ENCODE measurements around the gene DZIP1.
"Not testable (repeated sequence)": the region's sequence is repeated elsewhere in the genome, so short reads cannot be mapped to it uniquely, and the experiment has no call there.

The DZIP1 gene

DNA sequence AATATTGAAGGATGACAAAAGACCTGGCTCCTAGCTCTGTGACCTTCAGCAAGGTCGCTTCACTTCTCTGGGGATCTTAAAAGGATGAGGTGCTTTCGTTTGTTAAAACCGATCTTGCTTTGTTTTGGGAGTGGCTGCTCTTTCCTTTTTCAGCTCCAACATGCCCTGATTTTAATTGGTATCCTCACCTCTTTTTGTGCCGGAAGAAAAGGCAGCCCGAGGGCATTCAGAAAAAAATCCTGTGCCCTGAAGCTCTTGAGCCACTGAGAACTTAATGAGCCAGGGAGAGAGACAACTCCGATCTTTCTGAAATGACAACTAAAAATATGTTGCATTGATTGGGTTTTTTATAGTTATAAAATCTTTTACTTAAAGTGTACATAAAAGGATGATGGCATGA is 72.6 kb downstream of the DZIP1 start:
- Histone ChIP-seq H3K36me3 (ENCODE audit: control insufficient read depth, insufficient read depth, low read length) (no peaks in the 10 kb centered on the region), H3K27me3 (ENCODE audit: control insufficient read depth, insufficient read depth, low read length) (no peaks in the 10 kb centered on the region), H3K27ac (ENCODE audit: low read length) (no peak overlapping the region), H3K4me1 (ENCODE audit: control insufficient read depth, insufficient read depth, low read length) (no peaks in the 10 kb centered on the region), H3K4me3 (ENCODE audit: low read length) (no peak overlapping the region), H3K9me3 (ENCODE audit: control insufficient read depth, insufficient read depth, low read length) (no peaks in the 10 kb centered on the region)
- no CpG with 5 or more reads among the region's 6 CpGs for WGBS (ENCODE audit: insufficient coverage, insufficient read length)
- DNase-seq (ENCODE audit: low read depth, low spot score) = no peak

GRCh38 chr13:95570016-95570415 is 74.5 kb downstream of the DZIP1 start:
- no CpG with 5 or more reads among the region's 5 CpGs for WGBS (ENCODE audit: insufficient coverage, insufficient read length)
- no peak for DNase-seq (ENCODE audit: low read depth, low spot score)
- H3K4me1 ChIP-seq (ENCODE audit: control insufficient read depth, insufficient read depth, low read length) = no peaks in the 10 kb centered on the region
- no peak overlapping the region for H3K27ac ChIP-seq (ENCODE audit: low read length)
- H3K9me3 ChIP-seq (ENCODE audit: control insufficient read depth, insufficient read depth, low read length) = no peaks in the 10 kb centered on the region
- no peak overlapping the region for H3K4me3 ChIP-seq (ENCODE audit: low read length)
- no peaks in the 10 kb centered on the region for H3K36me3 ChIP-seq (ENCODE audit: control insufficient read depth, insufficient read depth, low read length)
- no peaks in the 10 kb centered on the region for H3K27me3 ChIP-seq (ENCODE audit: control insufficient read depth, insufficient read depth, low read length)

- no peaks in the 10 kb centered on the region for H3K27me3 ChIP-seq (ENCODE audit: control insufficient read depth, insufficient read depth, low read length)
- no peak overlapping the region for H3K4me3 ChIP-seq (ENCODE audit: low read length)
- no peak overlapping the region for H3K27ac ChIP-seq (ENCODE audit: low read length)
- H3K9me3 ChIP-seq (ENCODE audit: control insufficient read depth, insufficient read depth, low read length) = no peaks in the 10 kb centered on the region
- WGBS (ENCODE audit: insufficient coverage, insufficient read length) = no CpG with 5 or more reads among the region's 2 CpGs
- no peak for DNase-seq (ENCODE audit: low read depth, low spot score)
- H3K36me3 ChIP-seq (ENCODE audit: control insufficient read depth, insufficient read depth, low read length) = no peaks in the 10 kb centered on the region
- H3K4me1 ChIP-seq (ENCODE audit: control insufficient read depth, insufficient read depth, low read length) = no peaks in the 10 kb centered on the region
Observed at GRCh38 chr13:95568131-95568530, 76.4 kb downstream of the DZIP1 start.

DNA sequence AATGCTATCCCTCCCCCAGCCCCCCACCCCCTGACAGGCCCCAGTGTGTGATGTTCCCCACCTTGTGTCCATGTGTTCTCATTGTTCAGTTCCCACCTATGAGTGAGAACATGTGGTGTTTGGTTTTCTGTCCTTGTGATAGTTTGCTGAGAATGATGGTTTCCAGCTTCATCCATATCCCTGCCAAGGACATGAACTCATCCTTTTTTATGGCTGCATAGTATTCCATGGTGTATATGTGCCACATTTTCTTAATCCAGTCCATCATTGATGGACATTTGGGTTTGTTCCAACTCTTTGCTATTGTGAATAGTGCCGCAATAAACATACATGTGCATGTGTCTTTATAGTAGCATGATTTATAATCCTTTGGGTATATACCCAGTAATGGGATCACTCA is 78.7 kb downstream of the DZIP1 start:
- not testable (repeated sequence) for H3K27me3 ChIP-seq (ENCODE audit: control insufficient read depth, insufficient read depth, low read length); H3K27ac ChIP-seq (ENCODE audit: low read length); H3K36me3 ChIP-seq (ENCODE audit: control insufficient read depth, insufficient read depth, low read length); H3K4me1 ChIP-seq (ENCODE audit: control insufficient read depth, insufficient read depth, low read length); H3K9me3 ChIP-seq (ENCODE audit: control insufficient read depth, insufficient read depth, low read length); DNase-seq (ENCODE audit: low read depth, low spot score); H3K4me3 ChIP-seq (ENCODE audit: low read length)
- WGBS (ENCODE audit: insufficient coverage, insufficient read length) = no CpG with 5 or more reads among the region's 1 CpG

GRCh38 chr13:95564733-95565291 is 79.7 kb downstream of the DZIP1 start:
- no peaks in the 10 kb centered on the region for H3K27me3 ChIP-seq (ENCODE audit: control insufficient read depth, insufficient read depth, low read length)
- no CpG with 5 or more reads among the region's 5 CpGs for WGBS (ENCODE audit: insufficient coverage, insufficient read length)
- DNase-seq (ENCODE audit: low read depth, low spot score) = no peak

GRCh38 chr13:95564091-95564490 is 80.4 kb downstream of the DZIP1 start:
- WGBS (ENCODE audit: insufficient coverage, insufficient read length) = no CpG with 5 or more reads among the region's 3 CpGs
- Histone ChIP-seq H3K4me1 (ENCODE audit: control insufficient read depth, insufficient read depth, low read length) (no peaks in the 10 kb centered on the region), H3K27me3 (ENCODE audit: control insufficient read depth, insufficient read depth, low read length) (no peaks in the 10 kb centered on the region), H3K4me3 (ENCODE audit: low read length) (no peak overlapping the region), H3K27ac (ENCODE audit: low read length) (no peak overlapping the region), H3K36me3 (ENCODE audit: control insufficient read depth, insufficient read depth, low read length) (no peaks in the 10 kb centered on the region), H3K9me3 (ENCODE audit: control insufficient read depth, insufficient read depth, low read length) (no peaks in the 10 kb centered on the region)
- DNase-seq (ENCODE audit: low read depth, low spot score) = no peak

More at GRCh38 chr13:95564733-95565291, 79.7 kb downstream of the DZIP1 start:
- Histone ChIP-seq H3K4me1 (ENCODE audit: control insufficient read depth, insufficient read depth, low read length) (no peaks in the 10 kb centered on the region), H3K27ac (ENCODE audit: low read length) (no peak overlapping the region), H3K9me3 (ENCODE audit: control insufficient read depth, insufficient read depth, low read length) (no peaks in the 10 kb centered on the region), H3K36me3 (ENCODE audit: control insufficient read depth, insufficient read depth, low read length) (no peaks in the 10 kb centered on the region), H3K4me3 (ENCODE audit: low read length) (no peak overlapping the region)

DNA sequence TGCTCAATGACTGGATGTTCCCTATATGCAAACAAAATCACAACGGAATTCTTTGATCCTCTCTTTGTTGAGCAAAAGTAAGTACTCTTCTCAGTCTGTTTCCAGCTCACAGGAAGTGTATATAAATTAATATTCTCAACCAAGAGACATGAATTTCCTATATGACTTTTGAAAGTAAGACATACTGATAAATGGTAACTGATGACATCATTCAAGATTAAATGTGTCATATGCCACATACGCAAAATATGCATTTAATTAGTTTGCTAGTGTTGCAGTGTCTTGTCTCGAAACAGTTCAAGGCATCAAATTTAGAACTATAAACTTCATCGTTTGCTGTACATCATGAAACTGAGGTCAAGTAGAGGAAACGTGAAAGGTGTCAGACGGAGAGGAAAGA is 84.1 kb downstream of the DZIP1 start:
- no peak for DNase-seq (ENCODE audit: low read depth, low spot score)
- no peak overlapping the region for H3K27ac ChIP-seq (ENCODE audit: low read length)

DNA sequence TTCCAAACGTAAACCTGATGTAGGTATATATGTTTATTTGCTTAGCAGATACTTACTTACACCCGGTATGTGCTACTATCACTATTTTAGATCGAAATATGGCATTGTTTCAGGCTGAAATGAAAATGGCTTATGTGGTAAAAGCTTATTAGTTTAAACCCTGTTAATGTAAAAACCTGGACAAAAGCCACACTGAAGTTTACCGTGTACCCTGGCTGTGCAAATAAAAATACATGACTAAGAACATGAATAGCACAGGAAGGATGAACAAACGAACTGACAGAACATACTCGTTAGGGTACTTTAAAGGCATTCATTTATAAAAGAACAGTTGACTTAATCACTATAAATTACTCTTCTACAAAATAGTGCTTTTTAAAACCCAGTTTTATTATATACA is 85.4 kb downstream of the DZIP1 start:
- Histone ChIP-seq H3K27me3 (ENCODE audit: control insufficient read depth, insufficient read depth, low read length) (no peaks in the 10 kb centered on the region), H3K27ac (ENCODE audit: low read length) (no peak overlapping the region), H3K4me1 (ENCODE audit: control insufficient read depth, insufficient read depth, low read length) (no peaks in the 10 kb centered on the region), H3K9me3 (ENCODE audit: control insufficient read depth, insufficient read depth, low read length) (no peaks in the 10 kb centered on the region), H3K4me3 (ENCODE audit: low read length) (no peak overlapping the region), H3K36me3 (ENCODE audit: control insufficient read depth, insufficient read depth, low read length) (no peaks in the 10 kb centered on the region)
- WGBS (ENCODE audit: insufficient coverage, insufficient read length) = no CpG with 5 or more reads among the region's 6 CpGs
- no peak for DNase-seq (ENCODE audit: low read depth, low spot score)

More for the DNA sequence above, 84.1 kb downstream of the DZIP1 start:
- Histone ChIP-seq H3K4me1 (ENCODE audit: control insufficient read depth, insufficient read depth, low read length) (no peaks in the 10 kb centered on the region), H3K27me3 (ENCODE audit: control insufficient read depth, insufficient read depth, low read length) (no peaks in the 10 kb centered on the region), H3K9me3 (ENCODE audit: control insufficient read depth, insufficient read depth, low read length) (no peaks in the 10 kb centered on the region), H3K36me3 (ENCODE audit: control insufficient read depth, insufficient read depth, low read length) (no peaks in the 10 kb centered on the region), H3K4me3 (ENCODE audit: low read length) (no peak overlapping the region)
- 100% methylated on average over 2 of the region's 6 CpGs for WGBS (ENCODE audit: insufficient coverage, insufficient read length)

GRCh38 chr13:95557013-95557412 is 87.5 kb downstream of the DZIP1 start:
- Histone ChIP-seq H3K27me3 (ENCODE audit: control insufficient read depth, insufficient read depth, low read length) (no peaks in the 10 kb centered on the region), H3K36me3 (ENCODE audit: control insufficient read depth, insufficient read depth, low read length) (no peaks in the 10 kb centered on the region), H3K4me1 (ENCODE audit: control insufficient read depth, insufficient read depth, low read length) (peaks cover under 1% of the 10 kb centered on the region; the same call in 1 of the 2 replicates), H3K9me3 (ENCODE audit: control insufficient read depth, insufficient read depth, low read length) (no peaks in the 10 kb centered on the region), H3K27ac (ENCODE audit: low read length) (no peak overlapping the region), H3K4me3 (ENCODE audit: low read length) (no peak overlapping the region)
- DNase-seq (ENCODE audit: low read depth, low spot score) = no peak

DNA sequence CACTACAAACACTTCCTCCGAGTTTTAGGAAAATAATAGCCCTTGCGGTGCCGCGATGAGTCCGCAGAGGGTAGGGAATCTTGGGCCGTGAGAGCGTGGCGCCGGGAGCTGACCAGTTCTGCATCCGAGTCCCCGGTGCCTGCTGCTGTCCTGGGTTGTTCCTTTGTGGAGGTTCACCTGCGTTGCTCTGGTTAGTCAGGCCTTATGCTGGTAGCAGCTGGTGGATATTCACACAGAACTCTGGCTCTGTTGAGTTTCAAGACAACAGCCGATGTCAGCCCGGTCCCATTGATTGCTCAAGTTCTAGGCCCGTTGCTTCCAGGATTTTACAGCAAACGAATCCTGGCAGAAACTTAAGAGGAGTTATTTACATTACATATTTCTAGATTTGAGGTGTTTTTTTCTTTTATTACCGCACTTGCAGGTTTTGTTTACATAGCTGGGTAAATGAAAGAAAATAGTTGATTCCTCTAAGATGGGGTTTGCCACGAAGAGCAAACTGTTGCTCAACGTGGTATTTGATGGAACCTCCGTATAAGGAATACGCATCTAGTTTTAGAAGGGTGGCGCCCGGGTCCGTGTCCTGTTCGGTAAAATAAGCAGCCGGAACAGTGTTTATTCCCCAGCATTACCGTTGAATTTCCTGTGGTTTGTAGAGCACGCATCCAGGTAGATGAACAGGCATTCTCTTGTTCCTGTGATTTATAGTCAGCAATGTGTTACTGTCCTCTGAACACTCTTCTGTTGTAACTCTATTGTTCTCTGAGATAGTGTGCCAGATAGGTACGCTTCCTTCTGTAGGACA is 90.7 kb downstream of the DZIP1 start:
- DNase-seq (ENCODE audit: low read depth, low spot score) = no peak
- peak overlapping the region; percentile 70; the same call in 1 of the 2 replicates for H3K4me3 ChIP-seq (ENCODE audit: low read length)
- WGBS (ENCODE audit: insufficient coverage, insufficient read length) = no CpG with 5 or more reads among the region's 29 CpGs
- H3K27me3 ChIP-seq (ENCODE audit: control insufficient read depth, insufficient read depth, low read length) = no peaks in the 10 kb centered on the region
- no peak overlapping the region for H3K27ac ChIP-seq (ENCODE audit: low read length)
- H3K4me1 ChIP-seq (ENCODE audit: control insufficient read depth, insufficient read depth, low read length) = peaks cover 3% of the 10 kb centered on the region; the same call in 1 of the 2 replicates
- no peaks in the 10 kb centered on the region for H3K36me3 ChIP-seq (ENCODE audit: control insufficient read depth, insufficient read depth, low read length)
- H3K9me3 ChIP-seq (ENCODE audit: control insufficient read depth, insufficient read depth, low read length) = no peaks in the 10 kb centered on the region

All from iPS DF 6.9 (cell line).